Gastroesophageal sphincter (tissue), 3 donors: ENCODE measurements around the gene THAP4.

Experiments used
- POLR2AphosphoS5 ChIP-seq: sonication (generic); formaldehyde crosslinking; IDR thresholded peaks from one replicate; pipeline ENCODE4 v1.6.1; 2017; ENCODE audit warnings: antibody characterized with exemption
- TF ChIP-seq, protein P1 (sequence below), 4 experiments: fragments of 200-600 bp in 2 of 4; fragments of 450-650 bp in 2 of 4; sonication (generic) in 1 of 4; IDR thresholded peaks; one replicate each; pipeline ENCODE4 v1.5.1; 2017 to 2019; ENCODE audit warnings: antibody characterized with exemption in 4 of 4, mild to moderate bottlenecking in 2 of 4, moderate library complexity in 2 of 4

GRCh38 chr2:241645056-241645914 is 8.3 kb upstream of the THAP4 start:
- TF ChIP-seq, protein P1, sequence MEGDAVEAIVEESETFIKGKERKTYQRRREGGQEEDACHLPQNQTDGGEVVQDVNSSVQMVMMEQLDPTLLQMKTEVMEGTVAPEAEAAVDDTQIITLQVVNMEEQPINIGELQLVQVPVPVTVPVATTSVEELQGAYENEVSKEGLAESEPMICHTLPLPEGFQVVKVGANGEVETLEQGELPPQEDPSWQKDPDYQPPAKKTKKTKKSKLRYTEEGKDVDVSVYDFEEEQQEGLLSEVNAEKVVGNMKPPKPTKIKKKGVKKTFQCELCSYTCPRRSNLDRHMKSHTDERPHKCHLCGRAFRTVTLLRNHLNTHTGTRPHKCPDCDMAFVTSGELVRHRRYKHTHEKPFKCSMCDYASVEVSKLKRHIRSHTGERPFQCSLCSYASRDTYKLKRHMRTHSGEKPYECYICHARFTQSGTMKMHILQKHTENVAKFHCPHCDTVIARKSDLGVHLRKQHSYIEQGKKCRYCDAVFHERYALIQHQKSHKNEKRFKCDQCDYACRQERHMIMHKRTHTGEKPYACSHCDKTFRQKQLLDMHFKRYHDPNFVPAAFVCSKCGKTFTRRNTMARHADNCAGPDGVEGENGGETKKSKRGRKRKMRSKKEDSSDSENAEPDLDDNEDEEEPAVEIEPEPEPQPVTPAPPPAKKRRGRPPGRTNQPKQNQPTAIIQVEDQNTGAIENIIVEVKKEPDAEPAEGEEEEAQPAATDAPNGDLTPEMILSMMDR (IDR thresholded peaks at IDR 0.05) = no peak
- TF ChIP-seq POLR2AphosphoS5 = no peak
